Kidney (tissue), 14 donors: ENCODE results near the gene CHPF. TPM values are rescaled to one million over a fixed set of nuclear protein-coding genes. Genes with fewer than 3 reads are reported as not detected.
A peak's percentile ranks its signal among the peaks of the same experiment; 100 is the strongest.

Source experiments
- DNase-seq, 5 donors: peaks; one replicate each; pipeline ENCODE4 v3.0.0-alpha.2; 2013 to 2020
- FAIRE-seq: peaks from 2 replicates; lab custom pipeline; 2012; peaks lifted over from hg19 to GRCh38; lab: Jason Lieb, UNC
- H3K27ac ChIP-seq, 2 donors: one replicate each; pipeline ENCODE4 v1.7.0; 2013; ENCODE audit warnings: low read depth in 2 of 2, low read length in 2 of 2, inconsistent platforms in 1 of 2
- H3K27me3 ChIP-seq: one replicate; pipeline ENCODE4 v1.7.1; 2013; ENCODE audit warnings: low read length, inconsistent platforms; ENCODE audit not compliant: control insufficient read depth, insufficient read depth
- H3K36me3 ChIP-seq, 3 donors: one replicate each; pipeline versions ENCODE4 v1.7.0 to v1.7.1; 2013; ENCODE audit warnings: low read length in 3 of 3, control low read depth in 1 of 3, inconsistent platforms in 1 of 3; ENCODE audit not compliant: insufficient read depth in 3 of 3, control insufficient read depth in 2 of 3
- H3K4me1 ChIP-seq, 3 donors: one replicate each; pipeline versions ENCODE4 v1.7.0 to v1.7.1; 2013; ENCODE audit warnings: low read length in 3 of 3, inconsistent platforms in 1 of 3, low read depth in 1 of 3; ENCODE audit not compliant: control insufficient read depth in 2 of 3, insufficient read depth in 2 of 3
- H3K4me3 ChIP-seq, 3 donors: one replicate each; pipeline versions ENCODE4 v1.7.0 to v1.8.1; 2013; ENCODE audit warnings: low read length in 3 of 3, control low read depth in 1 of 3, inconsistent platforms in 1 of 3
- H3K9ac ChIP-seq, 3 donors: one replicate each; pipeline versions ENCODE4 v1.7.0 to v1.7.1; 2013; ENCODE audit warnings: low read length in 3 of 3, control low read depth in 1 of 3, inconsistent platforms in 1 of 3
- H3K9me3 ChIP-seq, 3 donors: one replicate each; pipeline versions ENCODE4 v1.7.0 to v1.7.1; 2013; ENCODE audit warnings: low read length in 3 of 3, control low read depth in 1 of 3, inconsistent platforms in 1 of 3; ENCODE audit not compliant: control insufficient read depth in 2 of 3, insufficient read depth in 1 of 3
- CTCF ChIP-seq: IDR thresholded peaks from 3 replicates; pipeline ENCODE4 v1.5.1; 2012; ENCODE audit warnings: mild to moderate bottlenecking, moderate library complexity, borderline replicate concordance; ENCODE audit not compliant: insufficient read depth; ENCODE audit errors: extremely low read depth
- intact Hi-C: fragments of 100-400 bp; cut with DNase I; formaldehyde crosslinking; loops from one replicate; pipeline ENCODE4 v1.11.1; 2022
- polyA plus RNA-seq: library from polyadenylated mRNA; stranded (reverse); fragments of 350-450 nt; fragmentation: Illumina TruSeq; extraction: RNeasy Lipid Tissue Mini Kit (QIAGEN cat#74804); gene quantifications from one replicate; pipeline ENCODE4 v1.2.3, GENCODE V29; 2014; ENCODE audit warnings: low read depth, low replicate concordance; ENCODE audit not compliant: insufficient read depth
- total RNA-seq: library from RNA; stranded (reverse); fragmentation: NEBNext Ultra II Directional; extraction: Animal tissue kit (Norgen Biotek cat#: 25700); gene quantifications from one replicate; pipeline ENCODE4 v1.2.1, GENCODE V29; 2021
- donor health status: control.
- donor health status: control.
- donor health status: control.
- donor health status: control.
- donor health status: control.
- donor health status: DM: yes; HTN: yes; CAD: no.
- donor health status: Normal renal cell carcinoma (clear cell type).

Gene CHPF
- total and polyA plus RNA-seq, 2 donors from 2014 or later = 57.3 to 59.5 TPM

GRCh38 chr2:219513787-219514186 lies 29.8 kb downstream of the CHPF start:
- intact Hi-C loops = no loop called here

GRCh38 chr2:219512524-219513216 lies 30.9 kb downstream of the CHPF start:
- Histone ChIP-seq H3K4me1 (peaks cover 0 to 7% (median 0%) of the 10 kb centered on the region in 3 donors), H3K27ac (no peak overlapping the region), H3K9ac (no peak overlapping the region), H3K27me3 (no peaks in the 10 kb centered on the region), H3K4me3 (no peak overlapping the region), H3K36me3 (no peaks in the 10 kb centered on the region), H3K9me3 (no peaks in the 10 kb centered on the region)
- intact Hi-C loops = no loop called here
- no peak for DNase-seq
- TF ChIP-seq CTCF = no peak
- no peak for FAIRE-seq

More at GRCh38 chr2:219513787-219514186, 29.8 kb downstream of the CHPF start:
- no peak overlapping the region for H3K9ac ChIP-seq
- H3K9me3 ChIP-seq = no peaks in the 10 kb centered on the region
- TF ChIP-seq CTCF = no peak
- H3K4me1 ChIP-seq = peaks cover 0 to 7% (median 3%) of the 10 kb centered on the region in 3 donors
- H3K27ac ChIP-seq = no peak overlapping the region
- FAIRE-seq (no peak), DNase-seq (no peak)
- H3K36me3 ChIP-seq = no peaks in the 10 kb centered on the region
- no peak overlapping the region for H3K4me3 ChIP-seq
- H3K27me3 ChIP-seq = no peaks in the 10 kb centered on the region

- H3K4me3 ChIP-seq = no peak overlapping the region
Observed at GRCh38 chr2:219511547-219512325, 31.9 kb downstream of the CHPF start.

More at GRCh38 chr2:219511547-219512325, 31.9 kb downstream of the CHPF start:
- Histone ChIP-seq H3K36me3 (no peaks in the 10 kb centered on the region), H3K9me3 (no peaks in the 10 kb centered on the region), H3K9ac (no peak overlapping the region), H3K4me1 (peaks cover 0 to 7% (median 3%) of the 10 kb centered on the region in 3 donors), H3K27ac (no peak overlapping the region), H3K27me3 (no peaks in the 10 kb centered on the region)
- intact Hi-C loops = no loop called here
- no peak for TF ChIP-seq CTCF
- DNase-seq = peak; percentile 38 to 77 (median 56)
- no peak for FAIRE-seq
